ENCODE measurements around the gene NFKBIL1.

DNA sequence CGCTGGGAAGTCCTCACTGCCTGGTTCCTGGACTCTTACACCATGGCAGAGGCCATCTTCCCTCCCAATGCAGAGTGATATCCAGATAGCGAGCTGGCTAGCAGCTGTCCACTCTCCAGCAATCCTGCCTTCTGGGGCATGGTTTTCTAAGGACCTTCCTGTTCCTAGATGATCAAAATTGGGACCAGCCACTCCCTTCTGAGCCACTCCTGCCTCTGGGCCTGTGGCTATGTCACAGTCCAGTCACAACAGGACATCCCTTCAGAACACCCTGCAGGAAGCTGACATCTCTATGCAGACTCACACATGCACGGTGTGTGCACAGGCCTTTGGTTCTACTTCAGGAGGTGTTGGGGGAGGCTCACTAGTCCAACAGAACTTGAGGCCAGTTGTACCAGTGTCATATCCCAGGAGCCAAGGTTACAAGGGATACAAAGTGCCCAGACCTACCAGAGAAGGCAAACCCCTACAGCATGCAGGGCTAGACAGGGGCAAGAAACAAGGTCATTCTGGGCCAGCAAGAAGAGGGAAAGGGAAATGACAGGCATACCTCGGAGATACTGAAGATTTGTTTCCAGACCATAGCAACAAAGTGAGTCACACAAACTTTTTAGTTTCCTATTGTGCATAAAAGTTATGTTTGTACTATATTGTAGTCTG, 21.3 kb upstream of the NFKBIL1 start:
- TF ChIP-seq, protein P1, sequence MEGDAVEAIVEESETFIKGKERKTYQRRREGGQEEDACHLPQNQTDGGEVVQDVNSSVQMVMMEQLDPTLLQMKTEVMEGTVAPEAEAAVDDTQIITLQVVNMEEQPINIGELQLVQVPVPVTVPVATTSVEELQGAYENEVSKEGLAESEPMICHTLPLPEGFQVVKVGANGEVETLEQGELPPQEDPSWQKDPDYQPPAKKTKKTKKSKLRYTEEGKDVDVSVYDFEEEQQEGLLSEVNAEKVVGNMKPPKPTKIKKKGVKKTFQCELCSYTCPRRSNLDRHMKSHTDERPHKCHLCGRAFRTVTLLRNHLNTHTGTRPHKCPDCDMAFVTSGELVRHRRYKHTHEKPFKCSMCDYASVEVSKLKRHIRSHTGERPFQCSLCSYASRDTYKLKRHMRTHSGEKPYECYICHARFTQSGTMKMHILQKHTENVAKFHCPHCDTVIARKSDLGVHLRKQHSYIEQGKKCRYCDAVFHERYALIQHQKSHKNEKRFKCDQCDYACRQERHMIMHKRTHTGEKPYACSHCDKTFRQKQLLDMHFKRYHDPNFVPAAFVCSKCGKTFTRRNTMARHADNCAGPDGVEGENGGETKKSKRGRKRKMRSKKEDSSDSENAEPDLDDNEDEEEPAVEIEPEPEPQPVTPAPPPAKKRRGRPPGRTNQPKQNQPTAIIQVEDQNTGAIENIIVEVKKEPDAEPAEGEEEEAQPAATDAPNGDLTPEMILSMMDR (IDR thresholded peaks at IDR 0.05; ENCODE audit: poor library complexity): no peak
- no peak for TF ChIP-seq EZH2 (IDR thresholded peaks at IDR 0.05; ENCODE audit: borderline replicate concordance)

Measured in hepatocyte (in vitro differentiated cells).